ENCODE measurements around the gene IYD.

Gene IYD

GRCh38 chr6:150368762-150369161 is at the start of gene IYD:
Gene IYD (plus strand): TSS chr6:150369012. CDS start chr6:150369032, 20 bp downstream.
- DNase-seq (ENCODE audit: low read depth) = no peak

- no peak for DNase-seq (ENCODE audit: low read depth)
Measured at GRCh38 chr6:150319924-150320323, 48.9 kb upstream of the IYD start.

GRCh38 chr6:150320442-150320841 is 48.4 kb upstream of the IYD start:
- no peak for DNase-seq (ENCODE audit: low read depth)

GRCh38 chr6:150322466-150322871 is 46.3 kb upstream of the IYD start:
- no peak for DNase-seq (ENCODE audit: low read depth)

- no peak for DNase-seq (ENCODE audit: low read depth)
Measured at GRCh38 chr6:150323205-150323604, 45.6 kb upstream of the IYD start.

GRCh38 chr6:150324044-150324443 is 44.8 kb upstream of the IYD start:
- no peak for DNase-seq (ENCODE audit: low read depth)

GRCh38 chr6:150325066-150325772 is 43.6 kb upstream of the IYD start:
- DNase-seq (ENCODE audit: low read depth) = no peak

- no peak for DNase-seq (ENCODE audit: low read depth)
Measured at GRCh38 chr6:150327117-150327774, 41.6 kb upstream of the IYD start.

- DNase-seq (ENCODE audit: low read depth) = no peak
Measured at GRCh38 chr6:150328744-150329405, 39.9 kb upstream of the IYD start.

GRCh38 chr6:150331344-150331743 is 37.5 kb upstream of the IYD start:
- DNase-seq (ENCODE audit: low read depth) = no peak

- no peak for DNase-seq (ENCODE audit: low read depth)
Measured at GRCh38 chr6:150332939-150333584, 35.8 kb upstream of the IYD start.

GRCh38 chr6:150333585-150333941 is 35.2 kb upstream of the IYD start:
- no peak for DNase-seq (ENCODE audit: low read depth)

- no peak for DNase-seq (ENCODE audit: low read depth)
Measured at GRCh38 chr6:150334790-150335783, 33.7 kb upstream of the IYD start.

- DNase-seq (ENCODE audit: low read depth) = no peak
Measured at GRCh38 chr6:150336299-150336698, 32.5 kb upstream of the IYD start.

- no peak for DNase-seq (ENCODE audit: low read depth)
Measured at GRCh38 chr6:150336708-150337107, 32.1 kb upstream of the IYD start.

GRCh38 chr6:150342126-150342525 is 26.7 kb upstream of the IYD start:
- no peak for DNase-seq (ENCODE audit: low read depth)

- DNase-seq (ENCODE audit: low read depth) = no peak
Measured at GRCh38 chr6:150343434-150343833, 25.4 kb upstream of the IYD start.

GRCh38 chr6:150345781-150346180 is 23.0 kb upstream of the IYD start:
- DNase-seq (ENCODE audit: low read depth) = no peak

- DNase-seq (ENCODE audit: low read depth) = no peak
Measured at GRCh38 chr6:150346346-150346745, 22.5 kb upstream of the IYD start.

GRCh38 chr6:150347845-150348244 is 21.0 kb upstream of the IYD start:
- DNase-seq (ENCODE audit: low read depth) = no peak

GRCh38 chr6:150349546-150349945 is 19.3 kb upstream of the IYD start:
- no peak for DNase-seq (ENCODE audit: low read depth)

Data from activated T-helper 9 cell treated with anti-CD3 and anti-CD28 coated beads, Interleukin-2, amount 50 U/mL, for 16 hours (primary cell).